ENCODE results near the gene SYNJ1.
"Not testable (repeated sequence)": the region's sequence is repeated elsewhere in the genome, so short reads cannot be mapped to it uniquely, and the experiment has no call there.

Gene SYNJ1

DNA sequence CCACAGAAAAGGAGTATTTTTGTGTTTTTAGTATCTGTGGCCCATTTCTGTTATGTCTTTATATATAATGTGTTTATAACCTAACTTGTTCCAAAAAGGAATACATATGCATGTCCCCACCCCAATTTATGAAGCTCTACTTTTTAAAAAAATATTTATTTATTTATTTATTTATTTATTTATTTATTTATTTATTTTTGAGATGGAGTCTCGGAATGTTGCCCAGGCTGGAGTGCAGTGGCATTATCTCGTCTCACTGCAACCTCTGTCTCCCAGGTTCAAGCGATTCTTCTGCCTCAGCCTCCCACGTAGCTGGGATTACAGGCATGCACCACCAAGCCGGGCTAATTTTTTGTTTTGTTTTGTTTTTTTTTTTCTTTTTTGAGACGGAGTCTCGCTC lies 32.3 kb downstream of the SYNJ1 start:
- DNase-seq (ENCODE audit: low spot score) = not testable (repeated sequence)

DNA sequence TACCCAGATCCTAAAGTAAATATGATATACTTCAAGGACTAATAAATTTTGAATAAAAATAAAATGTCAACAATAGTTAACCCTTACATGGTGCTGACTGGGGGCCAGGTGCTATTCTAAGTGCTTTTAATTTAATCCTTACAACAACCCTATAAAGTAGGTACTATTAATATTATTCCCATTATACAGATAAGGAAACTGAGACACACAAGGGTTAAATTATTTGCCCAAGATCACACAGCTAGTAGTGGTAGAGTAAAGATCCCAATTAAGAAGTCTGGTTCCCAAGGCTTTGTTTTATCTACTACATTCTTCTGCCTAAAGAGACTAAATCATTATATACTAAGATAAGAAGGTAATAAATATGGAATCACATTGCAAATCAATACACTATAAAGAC lies 34.2 kb downstream of the SYNJ1 start:
- DNase-seq (ENCODE audit: low spot score) = no peak

DNA sequence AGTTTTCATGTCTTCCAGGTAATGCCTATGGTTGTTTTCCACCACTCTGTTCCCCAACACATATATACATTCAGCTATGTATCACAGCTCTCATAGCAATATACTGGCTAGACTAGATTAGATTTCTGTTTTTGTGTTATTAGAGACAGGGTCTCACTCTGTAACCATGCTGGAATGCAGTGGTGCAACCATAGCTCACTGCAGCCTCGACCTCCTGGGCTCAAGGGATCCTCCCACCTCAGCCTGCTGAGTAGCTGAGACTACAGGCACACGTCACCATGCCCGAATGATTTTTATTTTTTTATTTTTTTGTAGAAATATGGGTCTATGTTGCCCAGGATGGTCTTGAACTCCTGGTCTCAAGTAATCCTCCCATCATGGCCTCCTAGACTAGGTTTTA lies 37.7 kb downstream of the SYNJ1 start:
- DNase-seq (ENCODE audit: low spot score) = no peak

DNA sequence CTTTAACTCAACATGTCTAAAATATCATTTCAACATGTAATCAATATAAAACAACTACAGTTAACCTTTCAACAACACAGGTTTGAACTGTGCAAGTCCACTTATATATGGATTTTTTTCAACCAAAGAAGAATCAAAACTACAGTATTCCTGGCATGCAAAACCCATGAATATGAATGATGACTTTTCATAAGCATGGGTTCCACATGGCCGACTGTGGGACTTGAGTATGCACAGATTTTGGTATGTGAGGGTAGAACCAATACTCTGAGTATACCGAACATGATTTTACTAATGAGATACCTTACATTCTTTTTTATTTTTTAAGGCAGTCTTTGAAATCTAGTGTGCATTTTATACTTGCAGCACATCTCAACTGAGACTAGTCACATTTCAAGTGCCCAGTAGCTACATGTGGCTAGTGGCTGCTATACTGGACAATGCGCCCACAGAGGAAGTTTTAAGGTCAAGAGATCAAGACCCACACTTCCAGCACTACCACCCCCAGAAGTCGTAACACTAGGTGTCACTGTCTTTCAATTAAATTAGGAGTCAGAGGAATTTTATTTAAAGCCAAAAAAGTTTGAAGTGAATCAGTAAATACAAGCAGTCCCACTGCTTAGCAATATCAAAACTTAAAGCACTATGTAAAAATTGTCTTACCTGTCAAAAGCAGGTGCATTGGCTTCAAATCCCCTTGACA lies 40.0 kb downstream of the SYNJ1 start:
- no peak for DNase-seq (ENCODE audit: low spot score)

DNA sequence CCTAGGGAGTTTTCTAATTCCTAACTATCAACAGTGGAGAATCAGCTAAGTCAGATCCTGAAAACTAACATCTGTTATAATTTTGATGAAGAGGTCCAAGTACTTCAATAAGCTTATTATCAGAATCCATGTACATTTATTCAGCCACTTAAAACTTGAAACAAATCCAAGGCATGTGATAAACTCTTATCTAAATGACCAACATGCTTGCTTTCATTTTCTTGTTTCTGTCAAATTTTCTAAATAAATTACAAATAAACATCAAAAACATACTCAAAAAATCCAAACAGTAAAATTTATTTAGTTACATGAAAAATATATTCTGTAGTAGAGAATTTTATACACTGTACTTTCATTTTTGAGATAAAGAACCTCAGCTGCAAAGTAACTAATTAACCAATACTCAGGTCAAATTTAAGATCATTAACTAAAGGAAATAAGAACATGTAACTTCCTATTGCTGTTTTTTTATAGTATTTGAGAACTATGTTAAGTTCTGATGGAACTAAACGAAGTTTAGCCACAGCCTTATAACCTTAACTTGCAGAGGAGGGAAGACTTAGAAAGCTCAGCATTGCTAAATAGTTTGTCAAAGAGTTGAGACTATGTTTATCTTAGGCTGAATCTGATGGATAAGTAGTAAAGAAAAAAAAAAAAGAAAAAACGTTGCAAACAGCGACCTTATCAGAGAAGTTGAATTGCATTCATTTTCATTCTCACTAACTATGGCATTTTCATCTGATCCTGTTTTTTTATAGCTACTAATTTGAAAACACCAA lies 44.9 kb downstream of the SYNJ1 start:
- DNase-seq (ENCODE audit: low spot score) = no peak

DNA sequence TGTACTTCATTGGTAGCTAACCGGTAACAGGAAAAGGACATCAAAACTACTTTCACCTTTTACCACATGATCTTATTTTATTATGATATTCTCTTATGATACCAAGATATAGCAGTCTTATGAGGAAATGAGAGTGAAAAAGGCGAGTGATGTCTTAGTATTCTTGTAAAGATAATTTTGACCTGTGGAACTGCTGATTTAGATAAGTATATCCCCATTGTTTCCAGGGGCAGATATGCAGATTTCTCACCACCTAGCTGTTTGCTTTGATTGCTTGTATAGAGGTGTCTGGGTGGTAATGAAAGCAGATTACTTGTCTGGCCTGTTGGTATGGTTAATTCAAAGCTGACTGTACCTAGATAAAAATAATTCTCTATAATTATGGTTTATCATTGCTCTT lies 53.1 kb downstream of the SYNJ1 start:
- DNase-seq (ENCODE audit: low spot score) = no peak

DNA sequence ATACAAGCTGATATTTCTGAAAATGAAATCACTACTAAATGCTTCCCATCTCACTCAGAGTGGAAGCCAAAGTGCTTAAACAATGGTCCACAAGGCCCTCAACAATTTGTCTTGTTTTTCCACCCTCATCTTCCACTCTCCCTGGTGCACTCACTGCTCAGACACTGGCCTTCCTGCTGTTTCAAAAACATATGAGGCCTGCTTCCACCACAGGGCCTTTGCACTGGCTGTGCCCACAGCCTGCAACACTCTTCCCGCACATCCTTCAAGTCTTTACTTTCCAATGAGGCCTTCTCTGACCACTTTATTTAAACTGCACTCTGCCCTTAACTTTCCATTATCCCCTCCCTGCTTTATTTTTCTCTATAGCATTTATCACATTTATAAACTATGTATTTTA lies 53.8 kb downstream of the SYNJ1 start:
- DNase-seq (ENCODE audit: low spot score) = no peak

DNA sequence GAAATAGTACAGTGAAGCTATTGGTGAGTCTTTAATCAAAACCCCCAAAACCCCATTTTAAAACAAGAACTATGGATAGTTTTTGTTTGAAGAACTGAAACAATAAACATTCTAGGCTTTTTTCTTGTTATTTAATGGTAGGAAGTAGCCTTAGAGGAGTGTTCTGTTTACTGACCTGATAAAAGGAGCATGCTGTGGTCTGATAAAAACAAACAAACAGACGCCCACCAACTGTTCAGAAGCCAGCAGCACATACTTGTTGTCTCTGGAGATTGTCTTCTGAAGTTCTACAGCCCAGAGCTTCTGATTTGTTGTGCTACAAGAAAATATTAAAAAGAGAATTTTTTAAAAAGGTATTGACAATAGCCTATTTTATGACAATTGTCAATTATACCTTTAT lies 61.6 kb downstream of the SYNJ1 start:
- no peak for DNase-seq (ENCODE audit: low spot score)

DNA sequence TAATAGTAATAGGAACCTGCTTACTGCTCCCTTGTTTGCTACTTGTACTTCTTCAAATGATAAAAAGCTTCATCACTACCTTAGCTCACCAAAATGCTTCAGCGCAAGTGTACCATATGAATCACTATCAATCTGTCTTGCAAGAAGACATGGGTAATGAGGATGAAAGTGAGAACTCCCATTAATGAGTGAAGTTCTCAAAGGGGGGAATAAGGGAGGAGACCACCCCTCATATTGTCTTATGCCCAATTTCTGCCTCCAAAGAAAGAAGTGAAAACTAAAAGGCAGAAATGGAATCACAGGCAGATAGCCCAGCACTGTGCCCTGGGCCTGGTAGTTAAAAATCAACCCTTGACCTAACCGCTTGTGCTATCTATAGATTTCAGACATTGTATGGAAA lies 63.7 kb downstream of the SYNJ1 start:
- DNase-seq (ENCODE audit: low spot score) = not testable (repeated sequence)

DNA sequence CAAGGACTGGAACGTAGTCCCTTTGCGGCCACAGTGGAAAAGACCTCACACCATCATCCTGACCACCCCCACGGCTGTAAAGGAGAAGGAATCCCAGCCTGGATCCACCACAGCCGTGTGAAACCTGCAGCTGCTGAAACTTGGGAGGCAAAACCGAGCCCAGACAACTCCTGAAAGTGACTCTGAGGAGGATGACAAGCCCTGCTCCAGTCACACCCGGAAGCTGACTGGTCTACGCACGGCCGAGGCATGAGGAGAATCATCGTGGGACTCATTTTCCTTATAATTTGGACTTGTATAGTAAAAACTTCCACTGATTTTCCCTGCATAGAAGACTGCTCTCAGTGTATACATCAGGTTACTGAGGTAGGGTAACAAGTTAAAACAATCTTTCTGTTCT lies 65.8 kb downstream of the SYNJ1 start:
- DNase-seq (ENCODE audit: low spot score) = not testable (repeated sequence)

DNA sequence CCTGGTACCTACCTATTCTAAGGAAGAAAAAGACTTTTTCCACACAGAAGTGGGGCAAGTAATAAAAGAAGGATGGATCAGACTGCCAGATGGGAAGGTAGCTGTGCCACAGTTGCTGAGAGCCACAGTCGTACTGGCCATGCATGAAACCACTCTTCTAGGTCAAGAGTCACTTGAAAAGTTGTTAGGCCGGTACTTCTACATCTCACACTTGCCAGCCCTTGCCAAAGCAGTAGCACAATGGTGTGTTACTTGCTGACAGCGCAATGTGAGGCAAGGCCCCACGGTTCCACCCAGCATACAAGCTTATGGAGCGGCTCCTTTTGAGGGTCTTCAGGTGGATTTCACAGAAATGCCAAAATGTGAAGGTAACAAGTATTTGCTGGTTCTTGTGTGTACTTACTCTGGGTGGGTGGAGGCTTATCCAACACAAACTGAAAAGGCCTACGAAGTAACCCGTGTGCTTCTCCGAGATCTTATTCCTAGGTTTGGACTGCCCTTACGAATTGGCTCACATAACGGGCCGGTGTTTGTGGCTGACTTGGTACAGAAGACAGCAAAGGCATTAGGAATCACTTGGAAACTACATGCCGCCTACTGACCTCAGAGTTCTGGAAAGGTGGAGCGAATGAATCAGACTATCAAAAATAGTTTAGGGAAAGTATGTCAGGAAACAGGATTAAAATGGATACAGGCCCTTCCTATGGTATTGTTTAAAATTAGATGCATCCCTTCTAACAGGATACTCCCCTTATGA lies 66.6 kb downstream of the SYNJ1 start:
- DNase-seq (ENCODE audit: low spot score) = not testable (repeated sequence)

DNA sequence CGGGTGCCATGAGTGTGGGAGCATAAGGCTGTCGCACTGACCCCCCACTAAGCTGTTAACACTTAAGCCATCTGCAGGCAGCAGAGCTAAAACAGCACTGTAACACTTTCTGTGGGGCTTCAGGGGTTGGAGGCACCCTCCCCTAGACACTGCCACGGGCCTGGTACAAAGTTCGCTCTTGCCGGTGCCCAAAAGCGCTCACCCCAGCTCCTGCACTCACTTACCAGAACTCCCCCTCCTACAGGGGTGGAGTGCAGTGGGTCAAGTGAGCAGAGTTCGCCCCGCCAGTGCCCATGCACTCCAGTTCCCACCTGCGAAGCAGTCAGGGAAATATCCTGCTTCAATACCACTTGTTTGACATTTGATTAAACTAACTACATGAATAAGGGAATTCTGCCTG lies 69.3 kb downstream of the SYNJ1 start:
- DNase-seq (ENCODE audit: low spot score) = no peak

DNA sequence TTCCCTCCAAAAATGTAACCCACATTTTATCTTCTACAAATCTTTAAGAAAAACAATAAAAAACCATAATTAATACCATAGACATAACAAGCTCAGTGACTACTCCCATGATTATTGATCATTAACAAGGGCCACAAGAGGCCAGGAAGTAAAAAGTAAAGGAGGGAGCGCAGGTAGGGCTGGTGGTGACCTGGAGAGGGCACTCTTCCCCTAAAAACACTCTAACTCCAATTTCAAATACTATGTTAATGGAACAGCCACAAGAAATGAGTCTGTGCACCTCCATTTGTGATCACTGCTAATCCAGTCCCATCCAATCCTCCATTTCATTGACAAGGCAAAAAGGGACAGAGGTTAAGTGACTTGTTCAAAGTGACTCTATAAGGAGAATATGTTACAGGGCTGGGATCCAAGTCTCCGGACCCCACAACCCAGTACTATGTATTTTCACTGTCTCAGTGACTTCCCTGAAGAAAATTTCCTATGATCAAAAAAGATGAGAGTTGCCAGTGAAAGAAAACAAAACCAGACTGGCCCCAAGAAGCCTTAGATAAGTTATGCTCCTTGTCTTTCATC lies 74.4 kb downstream of the SYNJ1 start:
- DNase-seq (ENCODE audit: low spot score) = peak; percentile 18

DNA sequence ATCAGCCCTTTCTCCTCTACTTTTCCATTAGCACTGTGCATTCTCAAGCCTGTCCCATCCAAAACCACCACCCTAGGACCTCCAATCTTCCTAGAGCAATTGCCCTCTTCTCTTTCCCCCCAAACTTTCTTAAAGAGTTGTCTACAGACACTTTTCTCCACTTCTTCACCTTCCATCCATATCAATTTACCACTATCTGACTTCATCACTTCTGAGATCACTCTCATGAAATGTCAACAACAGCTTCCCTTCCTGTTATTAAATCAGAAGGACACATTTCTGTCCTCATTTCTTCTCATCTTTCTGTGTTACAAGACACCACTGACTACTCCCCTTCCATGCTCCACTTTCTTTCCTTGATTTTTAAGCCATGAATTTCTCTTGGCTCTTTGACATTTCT lies 79.6 kb downstream of the SYNJ1 start:
- no peak for DNase-seq (ENCODE audit: low spot score)

DNA sequence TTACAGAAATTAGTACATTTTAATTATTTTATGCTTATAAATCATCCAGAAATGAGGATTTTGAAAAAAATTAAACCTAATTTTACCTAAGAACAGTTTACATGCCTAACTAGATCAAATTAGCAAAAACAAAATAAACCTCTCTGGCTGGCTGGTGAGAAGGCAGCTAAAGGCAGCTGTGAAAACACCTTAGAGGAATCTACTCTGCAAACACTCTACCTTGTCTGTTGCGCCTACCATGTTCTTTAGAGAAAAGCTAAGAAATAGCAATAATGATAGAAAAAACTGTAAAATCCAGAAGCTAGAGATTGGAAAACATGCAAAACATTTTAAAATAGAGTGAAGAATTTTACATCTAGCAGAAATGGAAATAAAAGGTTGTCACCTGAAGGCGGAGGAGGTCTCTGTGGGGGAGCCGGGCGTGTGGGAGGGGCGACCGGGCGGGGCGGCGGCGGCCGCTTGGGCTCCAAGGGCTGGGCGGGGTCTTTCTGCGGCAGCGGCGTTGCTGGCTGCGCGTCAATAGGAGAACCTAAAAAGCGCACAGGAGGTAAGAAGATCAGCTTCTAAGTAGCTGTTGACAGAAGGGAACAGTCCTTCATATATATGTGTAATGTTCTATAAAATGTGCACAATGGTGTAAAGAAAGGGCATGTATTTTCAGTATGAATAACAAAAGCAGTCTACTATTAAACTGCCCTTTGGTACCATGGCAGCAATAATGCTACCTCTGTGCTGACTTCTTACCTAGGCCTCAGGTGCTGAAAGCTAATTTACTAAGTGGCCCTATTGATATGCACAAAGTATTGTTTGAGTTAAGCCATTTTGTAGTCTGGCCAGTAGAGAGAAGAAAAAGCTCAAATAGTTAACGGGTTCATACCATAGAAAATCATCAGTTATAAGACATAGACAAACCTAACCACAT lies 82.3 kb downstream of the SYNJ1 start:
- no peak for DNase-seq (ENCODE audit: low spot score)

DNA sequence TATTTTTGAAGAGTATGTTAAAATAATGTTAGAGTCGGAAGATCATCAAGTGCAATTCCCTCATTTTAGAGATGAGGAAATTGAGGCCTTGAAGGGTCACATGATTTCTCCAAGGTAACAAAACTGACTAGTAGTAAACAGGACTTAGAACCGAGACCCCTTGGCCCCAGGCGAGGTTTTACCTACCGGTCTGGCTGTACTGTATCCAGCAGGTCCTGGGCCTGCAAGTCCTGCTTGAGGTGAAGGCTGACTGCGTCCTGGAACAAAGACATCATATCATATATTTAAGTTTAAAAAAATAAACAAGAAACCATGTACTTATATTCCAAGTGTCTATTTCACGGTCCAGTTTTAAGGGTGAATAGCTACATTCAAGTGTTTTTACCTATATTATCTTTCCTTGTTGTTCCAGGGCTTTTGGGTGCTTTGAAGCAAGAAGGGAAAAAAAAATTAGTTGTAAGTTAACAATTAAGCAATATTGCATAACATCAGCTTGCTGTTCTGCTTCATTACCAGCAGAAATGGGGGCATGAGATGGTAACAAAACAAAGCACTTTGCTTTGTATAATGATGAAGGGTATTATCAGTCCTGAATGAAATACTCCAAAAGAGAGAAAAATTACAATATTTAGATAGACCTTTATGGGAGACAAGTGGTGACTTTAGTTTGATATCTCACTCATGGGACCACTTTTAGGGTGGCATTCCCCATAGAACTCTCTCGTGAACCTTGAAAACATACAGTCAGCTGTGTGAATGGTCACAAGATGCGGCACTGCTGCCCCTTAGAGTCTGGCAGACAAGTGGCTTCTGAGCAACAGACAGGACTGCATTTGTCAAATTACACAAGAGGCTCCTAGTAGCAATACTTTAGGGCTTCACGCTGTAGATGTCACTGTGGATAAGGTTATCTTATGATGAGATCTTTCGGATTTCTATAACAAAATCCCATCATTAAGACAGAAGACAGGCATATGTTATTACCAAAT lies 85.8 kb downstream of the SYNJ1 start:
- DNase-seq (ENCODE audit: low spot score) = no peak

DNA sequence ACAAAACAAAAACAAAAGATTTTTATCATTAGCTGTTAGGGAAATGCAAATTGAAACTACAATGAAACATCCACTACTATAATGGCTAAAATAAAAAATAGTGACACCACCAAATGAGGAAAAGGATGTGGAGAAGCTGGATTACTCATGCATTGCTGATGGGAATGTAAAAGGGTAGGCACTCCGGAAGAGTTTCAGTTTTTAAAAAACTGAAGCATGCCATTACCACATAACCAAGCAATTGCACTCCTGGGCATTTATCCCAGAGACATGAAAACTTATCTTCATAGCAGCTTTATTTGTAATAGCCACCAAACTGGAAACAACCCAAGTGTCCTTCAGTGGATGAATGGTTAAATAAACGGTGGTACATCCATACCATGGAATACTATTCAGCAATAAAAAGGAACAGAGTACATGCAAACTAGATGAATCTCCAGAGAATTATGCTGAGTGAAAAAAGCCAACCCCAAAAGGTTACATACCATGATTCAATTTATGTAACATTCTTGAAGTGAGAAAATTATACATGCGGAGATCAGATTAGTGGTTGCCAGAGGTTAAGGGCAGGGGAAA lies 101.1 kb downstream of the SYNJ1 start:
- DNase-seq (ENCODE audit: low spot score) = no peak

DNA sequence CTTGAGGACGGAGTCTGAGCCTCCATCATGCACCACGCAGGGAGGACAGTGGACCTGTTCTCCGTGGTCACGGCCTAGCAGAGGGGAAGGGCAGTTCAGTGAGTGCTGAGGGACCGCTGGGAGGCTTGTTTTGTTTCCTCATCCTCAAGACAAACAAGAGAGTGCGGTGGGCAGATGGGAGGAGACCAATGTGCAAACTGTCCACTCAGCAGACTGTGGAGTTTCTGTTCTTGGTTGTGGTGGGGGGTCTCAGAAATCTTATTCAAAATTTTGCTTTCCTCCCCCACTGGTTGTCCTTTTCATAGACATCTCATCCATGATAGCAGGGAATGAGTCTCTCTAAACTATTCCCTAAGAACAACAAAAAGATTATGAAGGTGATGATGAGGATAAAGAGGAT lies 109.6 kb downstream of the SYNJ1 start:
- not testable (repeated sequence) for DNase-seq (ENCODE audit: low spot score)

DNA sequence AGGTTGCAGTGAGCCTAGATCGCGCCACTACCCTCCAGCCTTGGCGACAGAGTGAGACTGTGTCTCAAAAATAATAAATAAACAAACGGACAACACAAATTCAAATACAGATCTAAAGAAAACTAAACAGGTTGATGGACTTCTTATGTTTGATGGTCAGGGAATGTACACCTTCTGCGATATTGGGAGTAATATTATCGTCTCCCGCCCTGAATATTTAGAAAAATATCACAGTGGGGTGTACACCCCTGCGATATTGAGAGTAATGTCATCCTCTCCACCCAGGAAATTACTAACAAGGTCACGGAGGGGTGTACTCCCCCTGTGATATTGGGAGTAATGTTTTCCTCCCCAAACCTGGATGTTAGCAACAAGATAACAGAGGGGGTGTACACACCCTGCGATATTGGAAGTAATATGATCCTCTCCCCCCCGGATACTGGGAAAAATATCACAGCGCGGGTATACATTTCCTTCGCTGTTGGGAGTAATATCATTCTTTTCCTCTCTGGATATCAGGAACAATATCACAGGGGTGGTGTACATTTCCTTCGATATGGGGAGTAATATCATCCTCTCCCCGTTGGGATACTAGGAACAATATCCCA lies 114.3 kb downstream of the SYNJ1 start:
- no peak for DNase-seq (ENCODE audit: low spot score)

DNA sequence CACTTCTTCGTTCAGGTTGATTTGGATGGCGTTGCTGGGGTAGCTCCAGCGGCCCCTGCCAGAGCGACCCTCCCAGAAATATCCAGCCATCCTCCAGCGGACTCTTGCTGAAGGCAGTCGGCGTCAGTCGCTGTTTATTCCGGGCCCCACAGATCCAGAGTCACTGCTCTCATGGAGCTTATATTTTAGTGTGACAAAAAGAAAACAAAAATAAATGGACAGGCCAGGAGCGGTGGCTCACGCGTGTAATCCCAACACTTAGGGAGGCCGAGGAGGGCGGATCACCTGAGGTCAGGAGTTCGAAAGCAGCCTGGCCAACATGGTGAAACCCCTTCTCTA lies 114.8 kb downstream of the SYNJ1 start:
- no peak for DNase-seq (ENCODE audit: low spot score)

Measured in hepatic stellate cell (primary cell).